Measurements from ENCODE around the gene CD74.

GRCh38 chr5:150389531-150390266 lies 23.0 kb downstream of the CD74 start:
- TF ChIP-seq, protein P1, sequence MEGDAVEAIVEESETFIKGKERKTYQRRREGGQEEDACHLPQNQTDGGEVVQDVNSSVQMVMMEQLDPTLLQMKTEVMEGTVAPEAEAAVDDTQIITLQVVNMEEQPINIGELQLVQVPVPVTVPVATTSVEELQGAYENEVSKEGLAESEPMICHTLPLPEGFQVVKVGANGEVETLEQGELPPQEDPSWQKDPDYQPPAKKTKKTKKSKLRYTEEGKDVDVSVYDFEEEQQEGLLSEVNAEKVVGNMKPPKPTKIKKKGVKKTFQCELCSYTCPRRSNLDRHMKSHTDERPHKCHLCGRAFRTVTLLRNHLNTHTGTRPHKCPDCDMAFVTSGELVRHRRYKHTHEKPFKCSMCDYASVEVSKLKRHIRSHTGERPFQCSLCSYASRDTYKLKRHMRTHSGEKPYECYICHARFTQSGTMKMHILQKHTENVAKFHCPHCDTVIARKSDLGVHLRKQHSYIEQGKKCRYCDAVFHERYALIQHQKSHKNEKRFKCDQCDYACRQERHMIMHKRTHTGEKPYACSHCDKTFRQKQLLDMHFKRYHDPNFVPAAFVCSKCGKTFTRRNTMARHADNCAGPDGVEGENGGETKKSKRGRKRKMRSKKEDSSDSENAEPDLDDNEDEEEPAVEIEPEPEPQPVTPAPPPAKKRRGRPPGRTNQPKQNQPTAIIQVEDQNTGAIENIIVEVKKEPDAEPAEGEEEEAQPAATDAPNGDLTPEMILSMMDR (IDR thresholded peaks at IDR 0.05; ENCODE audit: low read depth, low read length, missing input control), result no peak
- TF ChIP-seq RAD21 (IDR thresholded peaks at IDR 0.05) (no peak), YY1 (IDR thresholded peaks at IDR 0.05) (no peak), EGR1 (IDR thresholded peaks at IDR 0.05; ENCODE audit: low read depth in 2 of 2) (no peak), TAF1 (conservative IDR thresholded peaks at IDR 0.05) (no peak), RXRA (IDR thresholded peaks at IDR 0.05) (no peak), GABPA (IDR thresholded peaks at IDR 0.05 in 1 of 2, conservative IDR thresholded peaks at IDR 0.05 in 1 of 2) (no peak), JUND (IDR thresholded peaks at IDR 0.05) (no peak), ATF3 (IDR thresholded peaks at IDR 0.05) (no peak), ZBTB33 (IDR thresholded peaks at IDR 0.05) (no peak), FOXA1 (IDR thresholded peaks at IDR 0.05) (no peak), HNF4A (conservative IDR thresholded peaks at IDR 0.05) (no peak)
- TF ChIP-seq, protein P2, sequence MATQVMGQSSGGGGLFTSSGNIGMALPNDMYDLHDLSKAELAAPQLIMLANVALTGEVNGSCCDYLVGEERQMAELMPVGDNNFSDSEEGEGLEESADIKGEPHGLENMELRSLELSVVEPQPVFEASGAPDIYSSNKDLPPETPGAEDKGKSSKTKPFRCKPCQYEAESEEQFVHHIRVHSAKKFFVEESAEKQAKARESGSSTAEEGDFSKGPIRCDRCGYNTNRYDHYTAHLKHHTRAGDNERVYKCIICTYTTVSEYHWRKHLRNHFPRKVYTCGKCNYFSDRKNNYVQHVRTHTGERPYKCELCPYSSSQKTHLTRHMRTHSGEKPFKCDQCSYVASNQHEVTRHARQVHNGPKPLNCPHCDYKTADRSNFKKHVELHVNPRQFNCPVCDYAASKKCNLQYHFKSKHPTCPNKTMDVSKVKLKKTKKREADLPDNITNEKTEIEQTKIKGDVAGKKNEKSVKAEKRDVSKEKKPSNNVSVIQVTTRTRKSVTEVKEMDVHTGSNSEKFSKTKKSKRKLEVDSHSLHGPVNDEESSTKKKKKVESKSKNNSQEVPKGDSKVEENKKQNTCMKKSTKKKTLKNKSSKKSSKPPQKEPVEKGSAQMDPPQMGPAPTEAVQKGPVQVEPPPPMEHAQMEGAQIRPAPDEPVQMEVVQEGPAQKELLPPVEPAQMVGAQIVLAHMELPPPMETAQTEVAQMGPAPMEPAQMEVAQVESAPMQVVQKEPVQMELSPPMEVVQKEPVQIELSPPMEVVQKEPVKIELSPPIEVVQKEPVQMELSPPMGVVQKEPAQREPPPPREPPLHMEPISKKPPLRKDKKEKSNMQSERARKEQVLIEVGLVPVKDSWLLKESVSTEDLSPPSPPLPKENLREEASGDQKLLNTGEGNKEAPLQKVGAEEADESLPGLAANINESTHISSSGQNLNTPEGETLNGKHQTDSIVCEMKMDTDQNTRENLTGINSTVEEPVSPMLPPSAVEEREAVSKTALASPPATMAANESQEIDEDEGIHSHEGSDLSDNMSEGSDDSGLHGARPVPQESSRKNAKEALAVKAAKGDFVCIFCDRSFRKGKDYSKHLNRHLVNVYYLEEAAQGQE (IDR thresholded peaks at IDR 0.05), result no peak
- TF ChIP-seq, protein P3, sequence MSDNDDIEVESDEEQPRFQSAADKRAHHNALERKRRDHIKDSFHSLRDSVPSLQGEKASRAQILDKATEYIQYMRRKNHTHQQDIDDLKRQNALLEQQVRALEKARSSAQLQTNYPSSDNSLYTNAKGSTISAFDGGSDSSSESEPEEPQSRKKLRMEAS (IDR thresholded peaks at IDR 0.05), result no peak
